Gastrocnemius medialis (tissue), 4 donors: ENCODE measurements around the gene PTPRE.

Experiments used
- CTCF ChIP-seq, 5 experiments: fragments of 450-650 bp in 3 of 5; fragments of 200-600 bp in 2 of 5; sonication (generic) in 2 of 5; IDR thresholded peaks in 4 of 5; conservative IDR thresholded peaks in 1 of 5; 1 replicate in 4 of 5; 2 replicates in 1 of 5; pipeline ENCODE4 v1.5.1; 2016 to 2019; ENCODE audit warnings: antibody characterized with exemption in 5 of 5, mild to moderate bottlenecking in 3 of 5, moderate library complexity in 3 of 5
- POLR2A ChIP-seq, 2 donors: fragments of 450-650 bp; IDR thresholded peaks; one replicate each; pipeline ENCODE4 v1.6.1; 2017; ENCODE audit warnings: antibody characterized with exemption in 2 of 2, mild to moderate bottlenecking in 2 of 2, moderate library complexity in 2 of 2

GRCh38 chr10:128003521-128003920 is 96.6 kb downstream of the PTPRE start:
- TF ChIP-seq CTCF (IDR thresholded peaks at IDR 0.05 in 4 of 5, conservative IDR thresholded peaks at IDR 0.05 in 1 of 5) (no peak), POLR2A (IDR thresholded peaks at IDR 0.05) (no peak)
